Lower lobe of right lung (tissue), 2 donors: ENCODE data around the gene SRM. TPM values are rescaled to one million over a fixed set of nuclear protein-coding genes. Genes with fewer than 3 reads are reported as not detected.
"Not testable (repeated sequence)": the region's sequence is repeated elsewhere in the genome, so short reads cannot be mapped to it uniquely, and the experiment has no call there.

Experiments used
- ATAC-seq, 2 donors: fragments of 200-7000 bp; cut with Tn5 transposase; one replicate each; pipeline ENCODE4 v1.9.1; 2020 to 2022; ENCODE audit warnings: mild to moderate bottlenecking in 2 of 2, moderate library complexity in 2 of 2
- DNase-seq: peaks from one replicate; pipeline ENCODE4 v3.0.0-alpha.2; 2020
- H3K27ac ChIP-seq: fragments of 200-600 bp; one replicate; pipeline ENCODE4 v1.8.0; 2022
- H3K27me3 ChIP-seq: fragments of 200-600 bp; one replicate; pipeline ENCODE4 v1.8.0; 2022; ENCODE audit warnings: low read depth
- H3K36me3 ChIP-seq: fragments of 200-600 bp; one replicate; pipeline ENCODE4 v1.8.0; 2022; ENCODE audit warnings: mild to moderate bottlenecking
- H3K4me1 ChIP-seq: fragments of 200-600 bp; one replicate; pipeline ENCODE4 v1.8.0; 2022
- H3K4me3 ChIP-seq: fragments of 200-600 bp; one replicate; pipeline ENCODE4 v1.8.0; 2022; ENCODE audit warnings: mild to moderate bottlenecking
- H3K9me3 ChIP-seq: fragments of 200-600 bp; one replicate; pipeline ENCODE4 v1.8.0; 2022
- CTCF ChIP-seq: fragments of 200-600 bp; IDR thresholded peaks from one replicate; pipeline ENCODE4 v1.8.0; 2022; ENCODE audit warnings: antibody characterized with exemption, mild to moderate bottlenecking
- intact Hi-C: fragments of 100-400 bp; cut with DNase I; formaldehyde crosslinking; loops from one replicate; pipeline ENCODE4 v1.11.0; 2022
- total RNA-seq: library from RNA; stranded (reverse); fragmentation: NEBNext Ultra II Directional; extraction: Animal tissue kit (Norgen Biotek cat#: 25700); gene quantifications from one replicate; pipeline ENCODE4 v1.2.1, GENCODE V29; 2021
- donor health status: DM: no; HTN: yes; CAD: no; lungs with severe emphysema.

Gene SRM
- total RNA-seq, 1 donor from 2014 or later, result 38.7 TPM

- H3K4me3 ChIP-seq, result no peak overlapping the region
- no peaks in the 10 kb centered on the region for H3K27me3 ChIP-seq
- no peaks in the 10 kb centered on the region for H3K36me3 ChIP-seq
- intact Hi-C loops, result no loop called here
- peaks cover 4% of the 10 kb centered on the region for H3K4me1 ChIP-seq
- H3K27ac ChIP-seq, result no peak overlapping the region
- ATAC-seq (no peak), DNase-seq (no peak)
- no peak for TF ChIP-seq CTCF
- H3K9me3 ChIP-seq, result no peaks in the 10 kb centered on the region
Observed at GRCh38 chr1:11041048-11041447, 18.8 kb downstream of the SRM start.

DNA sequence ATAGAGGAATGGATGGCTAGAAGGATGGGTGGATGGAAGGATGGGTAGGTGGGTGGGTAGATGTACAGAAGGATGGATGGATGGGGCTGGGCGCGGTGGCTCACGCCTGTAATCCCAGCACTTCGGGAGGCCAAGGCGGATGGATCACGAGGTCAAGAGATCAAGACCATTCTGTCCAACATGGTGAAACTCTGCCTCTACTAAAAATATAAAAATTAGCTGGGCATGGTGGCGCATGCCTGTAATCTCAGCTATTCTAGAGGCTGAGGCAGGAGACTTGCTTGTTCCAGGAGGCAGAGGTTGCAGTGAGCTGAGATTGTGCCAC is 19.8 kb downstream of the SRM start:
- H3K9me3 ChIP-seq, ATAC-seq, H3K4me3 ChIP-seq, intact Hi-C loops, H3K4me1 ChIP-seq, H3K36me3 ChIP-seq, H3K27me3 ChIP-seq, DNase-seq, H3K27ac ChIP-seq: not testable (repeated sequence)

GRCh38 chr1:11039351-11040104 is 20.3 kb downstream of the SRM start:
- Histone ChIP-seq H3K4me1 (peaks cover 4% of the 10 kb centered on the region), H3K27ac (no peak overlapping the region), H3K9me3 (no peaks in the 10 kb centered on the region), H3K27me3 (no peaks in the 10 kb centered on the region), H3K4me3 (no peak overlapping the region), H3K36me3 (no peaks in the 10 kb centered on the region)
- intact Hi-C loops, result no loop called here
- ATAC-seq, result no peak
- no peak for DNase-seq
- TF ChIP-seq CTCF, result no peak

DNA sequence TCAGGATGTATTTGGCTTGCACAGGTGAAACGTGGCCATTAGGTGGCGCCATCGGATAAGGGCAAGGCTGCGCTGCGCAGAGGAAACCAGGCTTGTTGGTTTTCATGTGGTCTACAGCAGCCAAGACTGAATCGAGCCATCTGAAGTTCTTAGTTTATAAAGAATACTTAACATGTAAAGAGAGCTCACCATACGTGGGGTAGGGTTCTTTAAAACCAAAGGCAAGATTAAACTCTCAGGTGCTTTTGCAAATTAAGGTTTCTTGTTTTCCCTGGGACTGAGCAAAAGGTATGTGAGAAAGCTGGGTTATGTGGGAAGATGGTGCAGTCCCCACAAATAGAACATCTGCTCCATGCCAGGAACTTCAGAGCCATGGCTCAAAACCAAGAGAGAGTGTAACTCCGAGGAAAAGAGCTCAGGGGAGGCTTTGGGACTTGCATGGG is 22.1 kb downstream of the SRM start:
- ATAC-seq, result peak; percentile 94
- H3K9me3 ChIP-seq, result no peaks in the 10 kb centered on the region
- no peaks in the 10 kb centered on the region for H3K36me3 ChIP-seq

DNA sequence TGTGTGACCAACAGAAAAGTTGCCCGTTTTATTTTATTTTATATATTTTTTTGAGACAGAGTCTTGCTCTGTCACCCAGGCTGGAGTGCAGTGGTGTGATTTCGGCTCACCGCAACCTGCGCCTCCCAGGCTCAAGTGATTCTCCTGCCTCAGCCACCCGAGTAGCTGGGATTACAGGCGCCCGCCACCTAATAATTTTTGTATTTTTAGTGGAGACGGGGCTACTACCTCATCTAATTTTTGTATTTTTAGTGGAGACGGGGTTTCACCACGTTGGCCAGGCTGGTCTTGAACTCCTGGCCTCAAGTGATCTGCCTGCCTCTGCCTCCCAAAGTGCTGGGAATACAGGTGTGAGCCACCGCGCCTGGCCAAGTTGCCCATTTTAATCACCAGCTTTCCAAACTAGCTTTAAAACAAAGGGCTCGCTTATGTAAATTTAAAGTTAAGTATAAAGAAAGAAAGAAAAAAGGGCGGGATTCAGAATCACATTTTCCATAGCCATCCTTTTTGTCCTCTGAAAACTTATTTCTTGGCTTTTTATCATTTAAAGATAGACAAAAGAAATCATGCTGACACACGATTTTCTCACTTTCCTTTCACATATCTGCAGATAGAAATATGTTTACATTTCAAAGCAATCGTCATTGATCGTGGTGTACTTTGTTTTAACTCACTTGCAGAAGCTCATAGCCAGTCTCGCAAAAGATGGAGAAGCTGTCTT is 22.6 kb downstream of the SRM start:
- H3K4me1 ChIP-seq, H3K4me3 ChIP-seq, H3K27ac ChIP-seq, H3K27me3 ChIP-seq, H3K9me3 ChIP-seq, DNase-seq, ATAC-seq, H3K36me3 ChIP-seq, intact Hi-C loops: not testable (repeated sequence)

More for the DNA sequence above, 22.1 kb downstream of the SRM start:
- no peaks in the 10 kb centered on the region for H3K27me3 ChIP-seq
- H3K4me3 ChIP-seq, result no peak overlapping the region
- peaks cover 4% of the 10 kb centered on the region for H3K4me1 ChIP-seq
- no peak overlapping the region for H3K27ac ChIP-seq
- intact Hi-C loops, result no loop called here
- peak; percentile 90 for DNase-seq
- TF ChIP-seq CTCF, result peak; percentile 95

- intact Hi-C loops, result no loop called here
- no peak for DNase-seq
- Histone ChIP-seq H3K27ac (no peak overlapping the region), H3K4me1 (no peaks in the 10 kb centered on the region), H3K27me3 (no peaks in the 10 kb centered on the region), H3K36me3 (peaks cover 30% of the 10 kb centered on the region), H3K4me3 (no peak overlapping the region), H3K9me3 (no peaks in the 10 kb centered on the region)
- no peak for TF ChIP-seq CTCF
- no peak for ATAC-seq
Observed at GRCh38 chr1:11031624-11032262, 28.1 kb downstream of the SRM start.
